ENCODE data around the gene ROPN1L.

The ROPN1L gene

DNA sequence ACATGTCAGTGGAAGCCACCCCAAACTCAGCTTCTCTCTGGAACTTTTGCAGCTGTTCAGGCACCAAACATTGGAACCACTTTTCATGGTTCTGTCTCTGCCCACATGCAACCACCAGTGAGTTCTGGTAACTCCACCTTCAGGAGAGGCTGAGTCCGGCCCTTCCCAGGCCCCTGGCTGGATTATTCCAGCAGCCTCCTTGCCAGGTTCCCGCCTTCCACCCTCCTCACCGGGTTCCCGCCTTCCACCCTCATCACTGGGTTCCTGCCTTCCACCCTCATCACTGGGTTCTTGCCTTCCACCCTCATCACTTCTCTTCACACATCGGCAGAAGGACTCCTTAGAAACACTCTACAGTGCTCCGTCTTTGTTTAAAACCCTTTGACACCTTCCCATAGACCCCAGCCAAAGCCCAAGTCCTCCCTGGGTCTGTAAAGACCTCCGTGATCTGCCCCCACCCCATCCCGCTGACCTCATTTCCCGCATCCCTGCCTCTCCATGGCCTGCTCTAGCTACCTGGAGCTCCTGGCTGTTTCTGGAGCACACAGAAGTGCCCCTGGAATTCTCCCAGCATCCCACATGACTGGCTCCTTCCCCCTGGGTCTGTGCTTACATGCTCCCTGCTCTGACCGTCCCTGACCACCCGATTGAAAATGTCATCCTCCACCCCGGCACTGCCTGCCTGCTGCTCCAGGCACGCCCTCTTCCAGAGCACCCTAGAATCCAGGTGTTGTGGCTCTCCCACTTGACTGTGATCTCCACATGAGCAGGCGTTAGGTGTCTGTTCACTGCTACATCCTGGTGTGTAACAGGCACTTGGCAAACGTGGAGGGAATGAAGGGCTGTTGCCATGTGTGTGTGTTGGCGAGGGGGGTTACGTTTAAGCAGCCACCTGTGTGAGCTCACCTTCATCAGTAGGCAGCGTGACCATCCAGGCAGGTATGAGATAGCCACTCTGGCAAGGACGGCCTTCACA, 17.7 kb downstream of the ROPN1L start:
- no peak for DNase-seq

DNA sequence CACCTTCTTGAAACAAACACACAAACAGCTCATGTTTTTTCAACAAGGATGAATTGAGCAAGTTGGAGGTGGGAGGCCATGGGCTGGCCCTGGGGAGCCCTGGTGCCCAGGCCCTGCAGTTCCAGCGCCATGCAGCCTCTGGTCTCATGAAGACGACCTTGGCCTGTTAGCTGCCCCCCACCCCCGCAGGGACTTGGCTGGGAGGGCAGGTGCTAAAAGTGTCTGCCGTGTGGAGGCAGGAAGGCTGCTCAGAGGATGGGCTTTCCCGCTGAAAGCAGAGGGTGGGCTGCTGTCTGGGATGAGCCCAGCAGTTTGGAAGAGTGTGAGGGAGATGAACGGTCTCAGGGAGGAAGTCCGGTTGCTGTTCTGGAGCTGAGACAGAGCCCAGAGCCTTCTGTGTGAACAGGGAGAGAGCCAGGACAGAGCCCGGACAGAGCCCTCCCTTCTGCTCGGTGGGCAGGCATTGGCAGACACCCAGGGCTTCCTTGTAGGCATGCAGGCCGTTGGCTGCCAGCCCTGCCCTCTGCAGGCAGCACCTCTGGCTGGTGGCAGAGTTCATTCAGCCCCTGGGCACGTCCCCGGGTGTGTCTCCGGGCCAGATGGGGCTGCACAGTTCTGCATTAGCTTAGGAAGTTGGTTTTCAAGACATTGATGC, 18.7 kb downstream of the ROPN1L start:
- no peak for DNase-seq

DNA sequence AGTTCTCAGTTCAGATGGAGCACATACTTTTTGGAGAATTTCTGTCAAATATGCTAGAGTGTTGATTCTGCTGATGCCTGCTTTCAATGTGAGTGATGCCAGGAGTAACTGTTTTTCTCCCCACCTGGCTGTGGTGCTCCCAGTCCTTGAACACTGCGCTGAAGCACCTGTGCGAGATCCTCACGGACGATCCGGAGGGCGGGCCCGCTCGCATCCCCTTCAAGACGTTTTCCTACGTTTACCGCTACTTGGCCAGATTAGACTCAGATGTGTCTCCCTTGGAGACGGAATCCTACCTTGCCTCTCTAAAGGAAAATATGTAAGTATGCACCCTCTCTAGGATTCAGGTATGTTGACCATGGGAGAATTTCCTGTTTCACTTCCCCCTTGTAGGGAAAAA, 19.4 kb downstream of the ROPN1L start:
- no peak for DNase-seq

- DNase-seq, result no peak
These were observed 20.4 kb downstream of the ROPN1L start for GRCh38 chr5:10461904-10462555.

GRCh38 chr5:10463566-10463965, 21.9 kb downstream of the ROPN1L start:
- no peak for DNase-seq

GRCh38 chr5:10464173-10464572, 22.5 kb downstream of the ROPN1L start:
- DNase-seq, result no peak

GRCh38 chr5:10465726-10466125, 24.0 kb downstream of the ROPN1L start:
- no peak for DNase-seq

GRCh38 chr5:10466446-10467073, 24.9 kb downstream of the ROPN1L start:
- DNase-seq, result no peak

GRCh38 chr5:10467281-10468198, 25.9 kb downstream of the ROPN1L start:
- DNase-seq, result no peak

DNA sequence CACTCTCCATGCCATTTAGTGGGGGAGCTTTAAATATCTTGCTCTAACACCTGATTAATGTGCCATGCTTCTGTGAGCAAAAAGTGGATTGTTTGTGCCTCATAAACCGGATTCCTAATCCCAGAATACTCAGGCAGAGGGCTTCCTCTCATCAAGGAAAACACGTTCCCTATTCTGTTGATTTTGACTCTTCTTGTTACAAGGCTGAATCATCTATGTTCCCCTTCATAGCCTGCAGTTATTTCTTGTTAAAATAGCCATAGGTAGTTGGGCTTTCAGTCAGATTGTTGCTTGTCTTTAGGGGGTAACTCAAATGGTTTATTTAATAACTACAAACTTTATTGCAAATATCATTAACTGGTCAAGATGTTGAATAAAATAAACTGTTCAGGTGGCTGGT, 26.6 kb downstream of the ROPN1L start:
- DNase-seq, result no peak

GRCh38 chr5:10469253-10470050, 27.8 kb downstream of the ROPN1L start:
- DNase-seq, result no peak

DNA sequence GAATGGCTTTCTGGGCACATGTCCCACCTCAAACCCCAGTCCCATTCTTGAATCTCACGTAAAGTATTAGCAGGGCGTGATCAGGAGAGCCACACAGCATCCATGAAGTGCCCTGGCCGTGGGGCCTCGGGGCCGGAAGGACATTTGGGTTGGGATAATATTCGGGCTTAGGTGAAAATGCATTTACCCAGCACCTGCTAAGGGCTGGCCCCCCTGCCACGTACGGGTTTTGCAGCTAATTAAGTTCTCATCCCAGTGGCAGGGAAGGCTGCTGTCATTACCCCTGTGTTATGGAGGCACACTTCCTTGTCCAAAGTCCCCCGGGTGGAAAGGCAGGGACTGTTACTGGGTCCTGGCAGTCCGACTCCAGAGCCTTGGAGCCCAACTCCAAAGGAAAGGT, 29.0 kb downstream of the ROPN1L start:
- DNase-seq, result no peak

- DNase-seq, result no peak
These were observed 30.0 kb downstream of the ROPN1L start for GRCh38 chr5:10471677-10472076.

GRCh38 chr5:10474521-10475075, 32.9 kb downstream of the ROPN1L start:
- DNase-seq, result no peak

- DNase-seq, result no peak
These were observed 34.4 kb downstream of the ROPN1L start for GRCh38 chr5:10475931-10476676.

DNA sequence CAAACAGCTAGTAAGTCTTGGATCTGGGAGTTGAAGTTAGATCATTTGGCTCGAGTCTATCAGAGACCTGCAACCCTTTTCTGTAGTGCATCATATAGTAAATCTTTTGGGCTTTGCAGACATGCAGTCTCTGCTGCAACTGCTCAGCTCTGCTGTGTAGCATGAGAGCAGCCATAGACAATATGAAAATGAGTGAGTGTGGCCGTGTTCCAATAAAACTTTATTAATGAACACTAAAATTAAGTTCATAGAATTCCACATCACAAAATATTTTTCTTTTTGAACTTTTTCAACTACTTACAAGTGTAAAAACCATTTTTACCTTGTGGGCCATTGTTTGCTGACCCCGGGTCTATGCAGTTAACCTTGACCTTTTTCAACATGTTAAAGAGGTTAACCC, 35.2 kb downstream of the ROPN1L start:
- DNase-seq, result no peak

DNA sequence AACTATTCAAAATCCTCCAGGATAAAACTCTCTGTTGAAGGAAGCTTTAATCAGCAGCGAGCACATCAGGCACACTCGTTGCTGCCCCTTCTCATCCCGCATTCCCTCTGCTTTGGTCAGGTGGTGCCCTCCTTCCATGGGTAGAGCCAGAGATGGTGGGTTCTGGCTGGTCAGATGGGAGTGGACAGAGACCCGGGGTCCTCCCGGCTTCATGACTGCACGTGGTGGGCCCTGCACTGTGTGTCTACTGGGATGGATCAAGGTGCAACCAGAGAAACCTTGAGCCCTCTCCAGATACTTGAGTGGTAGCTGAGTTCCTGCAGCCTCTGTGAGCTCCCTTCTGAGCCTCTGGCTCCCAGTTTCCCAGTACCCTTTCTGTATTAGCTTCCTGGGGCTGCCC, 36.3 kb downstream of the ROPN1L start:
- no peak for DNase-seq

DNA sequence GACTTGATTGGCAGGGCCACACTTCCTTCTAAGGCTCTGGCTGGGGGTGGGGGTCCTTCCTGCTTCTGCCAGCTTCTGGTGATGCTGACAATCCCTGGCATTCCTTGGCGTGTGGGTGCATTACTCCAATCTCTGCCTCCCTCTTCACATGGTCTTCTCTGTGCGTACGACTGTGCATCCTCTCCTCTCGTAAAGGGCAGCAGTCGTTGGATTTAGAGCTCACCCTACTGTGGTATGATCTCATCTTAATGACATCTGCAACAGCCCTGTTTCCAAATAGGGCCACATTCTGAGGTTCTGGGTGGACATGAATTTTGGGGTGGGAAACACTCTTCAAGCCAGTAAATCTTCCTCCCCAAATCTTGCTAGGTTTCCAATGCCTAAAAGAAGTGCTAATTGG, 36.8 kb downstream of the ROPN1L start:
- DNase-seq, result no peak

- DNase-seq, result no peak
These were observed 37.6 kb downstream of the ROPN1L start for GRCh38 chr5:10479154-10479721.

Data from stimulated activated CD4-positive, alpha-beta T cell treated with anti-CD3 and anti-CD28 coated beads, Interleukin-15, amount 100 ng/mL, for 24 hours (primary cell).